Spleen (tissue), 7 donors: Measurements from ENCODE around the gene CCNY.

ENCODE experiments used
- POLR2A ChIP-seq, 3 donors: fragments of 450-650 bp; IDR thresholded peaks; one replicate each; pipeline ENCODE4 v1.5.1; 2017; ENCODE audit warnings: antibody characterized with exemption in 3 of 3, mild to moderate bottlenecking in 1 of 3
- TF ChIP-seq, protein P1 (sequence below), 11 experiments: fragments of 200-600 bp in 7 of 11; fragments of 450-650 bp in 4 of 11; sonication (generic) in 4 of 11; IDR thresholded peaks in 8 of 11; conservative IDR thresholded peaks in 3 of 11; 1 replicate in 7 of 11; 2 replicates in 4 of 11; pipeline versions ENCODE4 v1.4.0 to v1.8.0; 2016 to 2021; ENCODE audit warnings: antibody characterized with exemption in 11 of 11, inconsistent platforms in 4 of 11, mild to moderate bottlenecking in 1 of 11
- donor health status: DM: no; HTN: no; CAD: no; lungs with moderate emphysema.
- donor health status: DM: no; HTN: no; CAD: no.
- donor health status: DM: no; HTN: no; CAD: no.

GRCh38 chr10:35304649-35305048 lies 31.7 kb upstream of the CCNY start:
- no peak for TF ChIP-seq POLR2A (IDR thresholded peaks at IDR 0.05)
- TF ChIP-seq, protein P1, sequence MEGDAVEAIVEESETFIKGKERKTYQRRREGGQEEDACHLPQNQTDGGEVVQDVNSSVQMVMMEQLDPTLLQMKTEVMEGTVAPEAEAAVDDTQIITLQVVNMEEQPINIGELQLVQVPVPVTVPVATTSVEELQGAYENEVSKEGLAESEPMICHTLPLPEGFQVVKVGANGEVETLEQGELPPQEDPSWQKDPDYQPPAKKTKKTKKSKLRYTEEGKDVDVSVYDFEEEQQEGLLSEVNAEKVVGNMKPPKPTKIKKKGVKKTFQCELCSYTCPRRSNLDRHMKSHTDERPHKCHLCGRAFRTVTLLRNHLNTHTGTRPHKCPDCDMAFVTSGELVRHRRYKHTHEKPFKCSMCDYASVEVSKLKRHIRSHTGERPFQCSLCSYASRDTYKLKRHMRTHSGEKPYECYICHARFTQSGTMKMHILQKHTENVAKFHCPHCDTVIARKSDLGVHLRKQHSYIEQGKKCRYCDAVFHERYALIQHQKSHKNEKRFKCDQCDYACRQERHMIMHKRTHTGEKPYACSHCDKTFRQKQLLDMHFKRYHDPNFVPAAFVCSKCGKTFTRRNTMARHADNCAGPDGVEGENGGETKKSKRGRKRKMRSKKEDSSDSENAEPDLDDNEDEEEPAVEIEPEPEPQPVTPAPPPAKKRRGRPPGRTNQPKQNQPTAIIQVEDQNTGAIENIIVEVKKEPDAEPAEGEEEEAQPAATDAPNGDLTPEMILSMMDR (IDR thresholded peaks at IDR 0.05 in 8 of 11, conservative IDR thresholded peaks at IDR 0.05 in 3 of 11), result no peak
